ENCODE data around the gene SSR1. TPM values are rescaled to one million over a fixed set of nuclear protein-coding genes. Genes with fewer than 3 reads are reported as not detected.

Gene SSR1
- total and polyA plus RNA-seq, 2 of the 13 experiments (the other 11 are each of a cell fraction or from before 2014, with no cell fraction given) = 203 to 243 TPM

- FAIRE-seq (no peak), DNase-seq (ENCODE audit: low spot score) (no peak), ATAC-seq (peak; percentile 9; the same call in 2 of the 3 replicates)
- no peak overlapping the region for H3K9ac ChIP-seq (ENCODE audit: insufficient read depth, low read depth, low read length)
- no TSS peak for BruUV-seq (replicated peaks)
- H4K20me1 ChIP-seq (ENCODE audit: insufficient read depth, low read length) = peaks cover 5% of the 10 kb centered on the region; the same call in 1 of the 2 replicates
- CTCF ChIA-PET (ENCODE audit: low intra/inter-chr PET ratio, low total read pairs) = no interaction called here
- TF ChIP-seq TIGD3 (CRISPR knock-in tag; IDR thresholded peaks at IDR 0.05; ENCODE audit: borderline replicate concordance) (no peak), ZNF597 (CRISPR knock-in tag; IDR thresholded peaks at IDR 0.05) (no peak), ZC3H13 (CRISPR knock-in tag; IDR thresholded peaks at IDR 0.05) (peak; percentile 29), ZBTB38 (CRISPR knock-in tag; IDR thresholded peaks at IDR 0.05) (peak; percentile 36; the same call in 1 of the 2 replicates), ATF1 (CRISPR knock-in tag; IDR thresholded peaks at IDR 0.05) (no peak), AGO2 (optimal IDR thresholded peaks at IDR 0.05; ENCODE audit: low read depth, low read length) (peak; percentile 73)
- in situ Hi-C loops (cut with HindIII; ENCODE audit: extremely low pct_ligation_motif_present, low pct_unique_long_range_greater_than_20kb) = no loop called here
- WGBS (ENCODE audit: low lambda C conversion rate) = 96% methylated on average over 8 of the region's 39 CpGs
- H3K4me2 ChIP-seq (ENCODE audit: low read depth, low read length) = no peak overlapping the region
- H3K4me3 ChIP-seq (replicated peaks in 1 of 3; ENCODE audit: insufficient read depth in 1 of 3, low read depth in 2 of 3, low read length in 3 of 3) = no peak overlapping the region
- POLR2A ChIA-PET = no interaction called here
- intact Hi-C loops (cut with micrococcal nuclease; ENCODE audit: unreplicated experiment) = no loop called here
- H3K36me3 ChIP-seq (replicated peaks in 1 of 2; ENCODE audit: control insufficient read depth in 1 of 2, insufficient read depth in 2 of 2, low read length in 2 of 2) = peaks cover 47 to 88% of the 10 kb centered on the region in 2 experiments
- no peaks in the 10 kb centered on the region for H3K9me3 ChIP-seq (ENCODE audit: low read length)
- H3K27ac ChIP-seq (ENCODE audit: extremely low read length, insufficient read depth, low read length) = no peak overlapping the region
- H3K4me1 ChIP-seq (ENCODE audit: insufficient read depth, low read length) = peaks cover 18% of the 10 kb centered on the region
- H3K79me2 ChIP-seq (ENCODE audit: insufficient read depth, low read length) = peaks cover 3% of the 10 kb centered on the region
- no peaks in the 10 kb centered on the region for H3K27me3 ChIP-seq (ENCODE audit: control insufficient read depth in 1 of 2, insufficient read depth in 2 of 2, low read length in 2 of 2)
- H2AFZ ChIP-seq (ENCODE audit: low read length) = no peak overlapping the region
These were observed 82.7 kb downstream of the SSR1 start for GRCh38 chr6:7230327-7230691.
